Suprapubic skin (tissue), 4 donors: ENCODE data around the gene SULT1A1.

Source experiments
- EP300 ChIP-seq: sonication (generic); formaldehyde crosslinking; IDR thresholded peaks from one replicate; pipeline ENCODE4 v1.6.1; 2017; ENCODE audit warnings: antibody characterized with exemption
- POLR2A ChIP-seq, 2 donors: fragments of 450-650 bp; IDR thresholded peaks; one replicate each; pipeline ENCODE4 v1.6.1; 2017; ENCODE audit warnings: antibody characterized with exemption in 2 of 2, mild to moderate bottlenecking in 2 of 2, moderate library complexity in 2 of 2
- POLR2AphosphoS5 ChIP-seq, 3 donors: sonication (generic); formaldehyde crosslinking; IDR thresholded peaks; one replicate each; pipeline ENCODE4 v1.6.1; 2017; ENCODE audit warnings: antibody characterized with exemption in 3 of 3
- TF ChIP-seq, protein P1 (sequence below), 2 donors: fragments of 200-600 bp in 1 of 2; fragments of 450-650 bp in 1 of 2; sonication (generic) in 1 of 2; IDR thresholded peaks; one replicate each; pipeline ENCODE4 v1.5.1; 2016 to 2019; ENCODE audit warnings: antibody characterized with exemption in 2 of 2, mild to moderate bottlenecking in 1 of 2, moderate library complexity in 1 of 2

DNA sequence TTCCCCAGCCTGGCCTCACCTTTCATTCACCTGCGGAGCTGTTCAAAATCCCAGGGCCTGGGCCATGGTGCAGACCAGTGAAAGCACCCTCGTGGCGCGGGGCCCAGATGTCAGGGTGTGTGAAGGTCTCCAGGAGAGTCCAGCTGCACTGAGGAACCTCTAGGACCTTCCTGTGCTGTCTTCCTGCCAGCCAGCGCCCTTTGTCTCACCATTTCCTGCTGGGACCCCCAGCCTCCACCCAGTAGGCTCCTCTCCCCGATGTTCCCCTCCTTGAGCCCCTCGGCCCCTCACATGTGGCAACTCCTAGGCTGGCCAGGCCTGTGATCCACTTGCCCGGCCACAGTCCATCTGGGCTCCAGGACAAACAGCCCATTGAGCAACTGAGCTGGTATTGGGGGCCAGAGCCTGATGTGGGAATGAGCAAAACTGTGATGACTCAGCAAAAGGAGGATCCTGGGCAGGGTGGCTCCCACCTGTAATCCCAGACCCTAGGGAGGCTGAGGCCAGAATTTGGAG is 13.7 kb downstream of the SULT1A1 start:
- TF ChIP-seq, protein P1, sequence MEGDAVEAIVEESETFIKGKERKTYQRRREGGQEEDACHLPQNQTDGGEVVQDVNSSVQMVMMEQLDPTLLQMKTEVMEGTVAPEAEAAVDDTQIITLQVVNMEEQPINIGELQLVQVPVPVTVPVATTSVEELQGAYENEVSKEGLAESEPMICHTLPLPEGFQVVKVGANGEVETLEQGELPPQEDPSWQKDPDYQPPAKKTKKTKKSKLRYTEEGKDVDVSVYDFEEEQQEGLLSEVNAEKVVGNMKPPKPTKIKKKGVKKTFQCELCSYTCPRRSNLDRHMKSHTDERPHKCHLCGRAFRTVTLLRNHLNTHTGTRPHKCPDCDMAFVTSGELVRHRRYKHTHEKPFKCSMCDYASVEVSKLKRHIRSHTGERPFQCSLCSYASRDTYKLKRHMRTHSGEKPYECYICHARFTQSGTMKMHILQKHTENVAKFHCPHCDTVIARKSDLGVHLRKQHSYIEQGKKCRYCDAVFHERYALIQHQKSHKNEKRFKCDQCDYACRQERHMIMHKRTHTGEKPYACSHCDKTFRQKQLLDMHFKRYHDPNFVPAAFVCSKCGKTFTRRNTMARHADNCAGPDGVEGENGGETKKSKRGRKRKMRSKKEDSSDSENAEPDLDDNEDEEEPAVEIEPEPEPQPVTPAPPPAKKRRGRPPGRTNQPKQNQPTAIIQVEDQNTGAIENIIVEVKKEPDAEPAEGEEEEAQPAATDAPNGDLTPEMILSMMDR (IDR thresholded peaks at IDR 0.05): no peak
- TF ChIP-seq POLR2A (IDR thresholded peaks at IDR 0.05) (no peak), EP300 (no peak), POLR2AphosphoS5 (IDR thresholded peaks at IDR 0.05) (no peak)
